Measurements from ENCODE around the gene CPAMD8. TPM values are rescaled to one million over a fixed set of nuclear protein-coding genes. Genes with fewer than 3 reads are reported as not detected.

The CPAMD8 gene
- total and polyA plus RNA-seq, 2 donors (not counting 3 experiments of a cell fraction or from before 2014, with no cell fraction given) = 2.2 to 3.9 TPM

GRCh38 chr19:17021328-17021727 lies 5.3 kb downstream of the CPAMD8 start:
- no peak for TF ChIP-seq GATA2 (IDR thresholded peaks at IDR 0.05; ENCODE audit: insufficient read depth, insufficient read length, low read depth, low read length)
- TF ChIP-seq EZH2 (IDR thresholded peaks at IDR 0.05; ENCODE audit: borderline replicate concordance, low read depth, low read length, severe bottlenecking) = no peak
- TF ChIP-seq FOS (IDR thresholded peaks at IDR 0.05; ENCODE audit: borderline replicate concordance, insufficient read depth, low read length) = no peak
- TF ChIP-seq POLR2AphosphoS5 (IDR thresholded peaks at IDR 0.05; ENCODE audit: insufficient read depth, low read depth, low read length) = no peak
- TF ChIP-seq MYC (IDR thresholded peaks at IDR 0.05; ENCODE audit: low read depth, low read length) = no peak
- no peak for TF ChIP-seq JUN (IDR thresholded peaks at IDR 0.05; ENCODE audit: borderline replicate concordance, insufficient read depth, insufficient read length, low read depth)
- TF ChIP-seq MAX (IDR thresholded peaks at IDR 0.05; ENCODE audit: insufficient read depth, insufficient read length) = no peak
- no peak for TF ChIP-seq POLR2A (IDR thresholded peaks at IDR 0.05; ENCODE audit: low read depth, low read length)
- TF ChIP-seq, protein P1, sequence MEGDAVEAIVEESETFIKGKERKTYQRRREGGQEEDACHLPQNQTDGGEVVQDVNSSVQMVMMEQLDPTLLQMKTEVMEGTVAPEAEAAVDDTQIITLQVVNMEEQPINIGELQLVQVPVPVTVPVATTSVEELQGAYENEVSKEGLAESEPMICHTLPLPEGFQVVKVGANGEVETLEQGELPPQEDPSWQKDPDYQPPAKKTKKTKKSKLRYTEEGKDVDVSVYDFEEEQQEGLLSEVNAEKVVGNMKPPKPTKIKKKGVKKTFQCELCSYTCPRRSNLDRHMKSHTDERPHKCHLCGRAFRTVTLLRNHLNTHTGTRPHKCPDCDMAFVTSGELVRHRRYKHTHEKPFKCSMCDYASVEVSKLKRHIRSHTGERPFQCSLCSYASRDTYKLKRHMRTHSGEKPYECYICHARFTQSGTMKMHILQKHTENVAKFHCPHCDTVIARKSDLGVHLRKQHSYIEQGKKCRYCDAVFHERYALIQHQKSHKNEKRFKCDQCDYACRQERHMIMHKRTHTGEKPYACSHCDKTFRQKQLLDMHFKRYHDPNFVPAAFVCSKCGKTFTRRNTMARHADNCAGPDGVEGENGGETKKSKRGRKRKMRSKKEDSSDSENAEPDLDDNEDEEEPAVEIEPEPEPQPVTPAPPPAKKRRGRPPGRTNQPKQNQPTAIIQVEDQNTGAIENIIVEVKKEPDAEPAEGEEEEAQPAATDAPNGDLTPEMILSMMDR (IDR thresholded peaks at IDR 0.05; ENCODE audit: extremely low read depth in 1 of 2, insufficient read depth in 1 of 2, low read depth in 1 of 2, low read length in 2 of 2) = no peak

More at GRCh38 chr19:17021328-17021727, 5.3 kb downstream of the CPAMD8 start:
- Histone ChIP-seq H3K9me1 (replicated peaks; ENCODE audit: control insufficient read depth, extremely low read depth, insufficient read depth, low read length) (no peaks in the 10 kb centered on the region), H4K20me1 (replicated peaks; ENCODE audit: control insufficient read depth, extremely low read depth, insufficient read depth, low read length) (no peaks in the 10 kb centered on the region), H3K9ac (replicated peaks; ENCODE audit: extremely low read depth, insufficient read depth, low read length) (no peak overlapping the region), H3K4me1 (ENCODE audit: control insufficient read depth, extremely low read depth, insufficient read depth, low read length) (peaks cover 4% of the 10 kb centered on the region), H3K27ac (ENCODE audit: insufficient read depth, low read depth, low read length) (no peak overlapping the region), H3K4me2 (ENCODE audit: insufficient read depth, low read length) (no peak overlapping the region), H3K79me2 (ENCODE audit: control insufficient read depth, insufficient read depth, low read length) (no peaks in the 10 kb centered on the region), H2AFZ (ENCODE audit: low read depth, low read length) (no peak overlapping the region), H3K27me3 (ENCODE audit: control insufficient read depth in 2 of 2, insufficient read depth in 2 of 2, low read length in 2 of 2) (peaks cover 12 to 16% of the 10 kb centered on the region in 2 experiments), H3K36me3 (ENCODE audit: control insufficient read depth in 2 of 2, extremely low read depth in 1 of 2, insufficient read depth in 2 of 2, low read length in 2 of 2) (no peaks in the 10 kb centered on the region), H3K9me3 (replicated peaks; ENCODE audit: control insufficient read depth, insufficient read depth, low read length) (no peaks in the 10 kb centered on the region), H3K4me3 (replicated peaks in 1 of 3; ENCODE audit: insufficient read depth in 1 of 3, low read depth in 1 of 3, low read length in 3 of 3) (no peak overlapping the region)
- no peak for FAIRE-seq
- intact Hi-C loops (cut with micrococcal nuclease) = no loop called here
- ChIA-PET CTCF (no interaction called here), POLR2A (interaction anchor here (0.6 kb wide), 1 partner anchor 135 kb away, joined by 3 read pairs; no protein-coding TSS in a partner anchor)
- dilution Hi-C loops (cut with MboI; ENCODE audit: extremely low pct_ligation_motif_present, low sequenced_read_pairs) = no loop called here
- no peak for DNase-seq (ENCODE audit: low read depth, low spot score)
- no TSS peak for BruUV-seq (replicated peaks)

Measured in endothelial cell of umbilical vein (primary cell).